Right lobe of liver (tissue), 4 donors: Measurements from ENCODE around the gene TOM1.

Experiments used
- CTCF ChIP-seq, 4 donors: fragments of 200-600 bp in 3 of 4; fragments of 450-650 bp in 1 of 4; IDR thresholded peaks; one replicate each; pipeline versions ENCODE4 v1.5.1 to v1.8.0; 2016 to 2022; ENCODE audit warnings: antibody characterized with exemption in 4 of 4, mild to moderate bottlenecking in 2 of 4
- POLR2A ChIP-seq: fragments of 450-650 bp; IDR thresholded peaks from one replicate; pipeline ENCODE4 v1.6.1; 2017; ENCODE audit warnings: antibody characterized with exemption, mild to moderate bottlenecking
- donor health status: DM: no; HTN: no; CAD: no.
- donor health status: DM: no; HTN: no; CAD: no.
- donor health status: DM: no; HTN: yes; CAD: no.

- TF ChIP-seq CTCF (IDR thresholded peaks at IDR 0.05), result no peak
- TF ChIP-seq POLR2A, result no peak
Measured at GRCh38 chr22:35299217-35299672, 449 bp upstream of the TOM1 start.
